Measurements from ENCODE around the gene SLC44A1.

SLC44A1 gene

DNA sequence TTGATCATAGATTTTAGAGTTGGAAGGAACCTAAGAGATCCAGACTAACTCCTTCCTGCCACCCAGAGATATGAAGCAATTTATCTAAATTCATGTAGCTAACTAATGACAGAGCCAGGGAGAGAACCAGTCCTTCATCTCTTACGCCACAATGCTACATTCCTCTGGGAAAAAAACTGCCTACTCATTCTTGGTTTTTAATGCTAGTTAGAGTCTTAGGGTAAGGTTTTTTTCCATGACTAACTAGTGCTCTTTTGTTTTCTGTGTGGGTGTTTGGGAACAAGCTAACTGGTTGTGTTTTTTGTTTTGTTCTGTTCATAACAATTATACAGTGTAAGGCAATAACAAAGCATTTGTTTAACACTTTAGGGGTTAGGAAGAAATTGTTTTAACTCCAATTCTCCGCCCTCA lies 52.4 kb downstream of the SLC44A1 start:
- Histone ChIP-seq H3K27ac (replicated peaks) (no peak overlapping the region), H3K27me3 (ENCODE audit: insufficient read depth, poor library complexity, severe bottlenecking) (no peaks in the 10 kb centered on the region), H3K4me3 (replicated peaks; ENCODE audit: insufficient read depth, low read length) (no peak overlapping the region)
- TF ChIP-seq GABPA (IDR thresholded peaks at IDR 0.05; ENCODE audit: low read depth) (no peak), POLR2AphosphoS5 (IDR thresholded peaks at IDR 0.05; ENCODE audit: low read depth) (no peak), SPI1 (IDR thresholded peaks at IDR 0.05; ENCODE audit: borderline replicate concordance, low read depth) (no peak)
- TF ChIP-seq, protein P1, sequence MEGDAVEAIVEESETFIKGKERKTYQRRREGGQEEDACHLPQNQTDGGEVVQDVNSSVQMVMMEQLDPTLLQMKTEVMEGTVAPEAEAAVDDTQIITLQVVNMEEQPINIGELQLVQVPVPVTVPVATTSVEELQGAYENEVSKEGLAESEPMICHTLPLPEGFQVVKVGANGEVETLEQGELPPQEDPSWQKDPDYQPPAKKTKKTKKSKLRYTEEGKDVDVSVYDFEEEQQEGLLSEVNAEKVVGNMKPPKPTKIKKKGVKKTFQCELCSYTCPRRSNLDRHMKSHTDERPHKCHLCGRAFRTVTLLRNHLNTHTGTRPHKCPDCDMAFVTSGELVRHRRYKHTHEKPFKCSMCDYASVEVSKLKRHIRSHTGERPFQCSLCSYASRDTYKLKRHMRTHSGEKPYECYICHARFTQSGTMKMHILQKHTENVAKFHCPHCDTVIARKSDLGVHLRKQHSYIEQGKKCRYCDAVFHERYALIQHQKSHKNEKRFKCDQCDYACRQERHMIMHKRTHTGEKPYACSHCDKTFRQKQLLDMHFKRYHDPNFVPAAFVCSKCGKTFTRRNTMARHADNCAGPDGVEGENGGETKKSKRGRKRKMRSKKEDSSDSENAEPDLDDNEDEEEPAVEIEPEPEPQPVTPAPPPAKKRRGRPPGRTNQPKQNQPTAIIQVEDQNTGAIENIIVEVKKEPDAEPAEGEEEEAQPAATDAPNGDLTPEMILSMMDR (IDR thresholded peaks at IDR 0.05; ENCODE audit: insufficient read depth, low read length), result no peak
- TF ChIP-seq, protein P2, sequence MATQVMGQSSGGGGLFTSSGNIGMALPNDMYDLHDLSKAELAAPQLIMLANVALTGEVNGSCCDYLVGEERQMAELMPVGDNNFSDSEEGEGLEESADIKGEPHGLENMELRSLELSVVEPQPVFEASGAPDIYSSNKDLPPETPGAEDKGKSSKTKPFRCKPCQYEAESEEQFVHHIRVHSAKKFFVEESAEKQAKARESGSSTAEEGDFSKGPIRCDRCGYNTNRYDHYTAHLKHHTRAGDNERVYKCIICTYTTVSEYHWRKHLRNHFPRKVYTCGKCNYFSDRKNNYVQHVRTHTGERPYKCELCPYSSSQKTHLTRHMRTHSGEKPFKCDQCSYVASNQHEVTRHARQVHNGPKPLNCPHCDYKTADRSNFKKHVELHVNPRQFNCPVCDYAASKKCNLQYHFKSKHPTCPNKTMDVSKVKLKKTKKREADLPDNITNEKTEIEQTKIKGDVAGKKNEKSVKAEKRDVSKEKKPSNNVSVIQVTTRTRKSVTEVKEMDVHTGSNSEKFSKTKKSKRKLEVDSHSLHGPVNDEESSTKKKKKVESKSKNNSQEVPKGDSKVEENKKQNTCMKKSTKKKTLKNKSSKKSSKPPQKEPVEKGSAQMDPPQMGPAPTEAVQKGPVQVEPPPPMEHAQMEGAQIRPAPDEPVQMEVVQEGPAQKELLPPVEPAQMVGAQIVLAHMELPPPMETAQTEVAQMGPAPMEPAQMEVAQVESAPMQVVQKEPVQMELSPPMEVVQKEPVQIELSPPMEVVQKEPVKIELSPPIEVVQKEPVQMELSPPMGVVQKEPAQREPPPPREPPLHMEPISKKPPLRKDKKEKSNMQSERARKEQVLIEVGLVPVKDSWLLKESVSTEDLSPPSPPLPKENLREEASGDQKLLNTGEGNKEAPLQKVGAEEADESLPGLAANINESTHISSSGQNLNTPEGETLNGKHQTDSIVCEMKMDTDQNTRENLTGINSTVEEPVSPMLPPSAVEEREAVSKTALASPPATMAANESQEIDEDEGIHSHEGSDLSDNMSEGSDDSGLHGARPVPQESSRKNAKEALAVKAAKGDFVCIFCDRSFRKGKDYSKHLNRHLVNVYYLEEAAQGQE (IDR thresholded peaks at IDR 0.05; ENCODE audit: insufficient replicate concordance, low read depth), result no peak
- peak in 1 of 2 experiments; percentile 11 for DNase-seq (ENCODE audit: low read depth in 1 of 2, low spot score in 1 of 2)

DNA sequence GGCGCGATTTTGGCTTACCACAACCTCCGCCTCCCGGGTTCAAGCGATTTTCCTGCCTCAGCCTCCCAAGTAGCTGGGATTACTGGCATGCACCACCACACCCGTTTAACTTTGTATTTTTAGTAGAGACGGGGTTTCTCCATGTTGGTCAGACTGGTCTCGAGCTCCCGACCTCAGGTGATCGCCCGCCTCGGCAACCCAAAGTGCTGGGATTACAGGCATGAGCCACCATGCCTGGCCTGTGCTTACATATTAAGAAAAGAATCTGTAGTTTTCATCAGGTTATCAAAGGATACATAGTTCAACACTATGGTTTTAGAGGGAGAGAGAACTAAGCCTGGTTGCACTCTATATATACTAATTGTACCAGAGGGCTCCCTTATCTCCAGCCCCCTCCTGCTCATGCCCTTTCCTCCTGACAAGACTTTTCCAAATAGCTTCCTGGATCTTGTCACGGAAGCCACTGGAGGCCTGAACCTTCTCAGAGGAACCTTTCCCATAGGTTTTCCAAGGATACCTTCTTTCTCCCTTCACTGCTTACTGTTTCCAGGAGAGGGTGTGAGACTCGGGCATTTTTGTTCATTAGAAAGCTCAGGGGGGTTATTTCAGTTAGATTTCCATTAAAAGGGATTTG lies 53.1 kb downstream of the SLC44A1 start:
- DNase-seq (ENCODE audit: low read depth in 1 of 2, low spot score in 1 of 2), result no peak
- no peak overlapping the region for H3K4me3 ChIP-seq (replicated peaks; ENCODE audit: insufficient read depth, low read length)
- no peaks in the 10 kb centered on the region for H3K27me3 ChIP-seq (ENCODE audit: insufficient read depth, poor library complexity, severe bottlenecking)
- TF ChIP-seq, protein P1 (IDR thresholded peaks at IDR 0.05; ENCODE audit: insufficient read depth, low read length), result no peak
- TF ChIP-seq, protein P2 (IDR thresholded peaks at IDR 0.05; ENCODE audit: insufficient replicate concordance, low read depth), result no peak
- TF ChIP-seq GABPA (IDR thresholded peaks at IDR 0.05; ENCODE audit: low read depth) (no peak), POLR2AphosphoS5 (IDR thresholded peaks at IDR 0.05; ENCODE audit: low read depth) (no peak), SPI1 (IDR thresholded peaks at IDR 0.05; ENCODE audit: borderline replicate concordance, low read depth) (no peak)
- H3K27ac ChIP-seq (replicated peaks), result no peak overlapping the region

DNA sequence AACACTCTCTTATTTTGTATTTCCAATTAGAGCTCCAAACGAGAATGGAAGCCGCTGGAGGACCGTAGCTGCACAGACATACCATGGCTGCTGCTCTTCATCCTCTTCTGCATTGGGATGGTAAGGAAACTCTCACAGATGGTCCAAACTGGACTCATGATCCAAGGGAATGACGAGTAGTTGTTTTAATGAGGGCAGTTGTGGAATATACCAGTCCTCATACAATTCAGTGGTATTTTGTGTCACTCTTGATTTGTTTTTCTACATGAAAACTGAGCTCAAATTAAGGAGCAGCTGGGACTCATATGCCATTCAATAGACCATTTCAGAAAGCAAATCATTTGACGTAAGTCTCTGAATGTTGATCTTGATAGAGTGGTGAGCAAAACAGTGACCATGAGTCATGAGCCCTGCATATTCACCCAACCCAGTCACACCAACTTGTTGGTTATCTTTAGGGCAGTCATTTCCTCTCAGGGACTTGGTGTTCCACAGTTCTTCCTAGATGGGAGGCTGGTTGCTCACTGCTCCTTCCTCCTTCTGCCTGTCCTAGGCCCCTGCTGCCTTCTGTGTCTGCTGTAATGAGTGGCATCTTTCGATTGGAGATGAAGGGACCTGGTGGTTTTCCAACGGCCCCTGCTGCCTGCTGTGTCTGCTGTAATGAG lies 54.9 kb downstream of the SLC44A1 start:
- DNase-seq (ENCODE audit: low read depth in 1 of 2, low spot score in 1 of 2), result no peak

More for the DNA sequence above, 54.9 kb downstream of the SLC44A1 start:
- TF ChIP-seq, protein P1 (IDR thresholded peaks at IDR 0.05; ENCODE audit: insufficient read depth, low read length), result no peak
- TF ChIP-seq, protein P2 (IDR thresholded peaks at IDR 0.05; ENCODE audit: insufficient replicate concordance, low read depth), result no peak
- no peak for TF ChIP-seq SPI1 (IDR thresholded peaks at IDR 0.05; ENCODE audit: borderline replicate concordance, low read depth)
- TF ChIP-seq POLR2AphosphoS5 (IDR thresholded peaks at IDR 0.05; ENCODE audit: low read depth), result no peak
- TF ChIP-seq GABPA (IDR thresholded peaks at IDR 0.05; ENCODE audit: low read depth), result no peak
- Histone ChIP-seq H3K27ac (replicated peaks) (no peak overlapping the region), H3K27me3 (ENCODE audit: insufficient read depth, poor library complexity, severe bottlenecking) (no peaks in the 10 kb centered on the region), H3K4me3 (replicated peaks; ENCODE audit: insufficient read depth, low read length) (no peak overlapping the region)
